H1 (cell line): ENCODE results near the gene PDE8B. TPM values are rescaled to one million over a fixed set of nuclear protein-coding genes. Genes with fewer than 3 reads are reported as not detected.

Source experiments
- CTCF ChIA-PET: fragments of 300-600 bp; sonication (Branson Sonifier 250); formaldehyde crosslinking; loops from one replicate; lab custom pipeline; 2021; ENCODE audit not compliant: partially characterized antibody; lab: Charles Lee
- POLR2A ChIA-PET: fragments of 300-600 bp; sonication (Branson Sonifier 250); formaldehyde crosslinking; loops from one replicate; lab custom pipeline; 2021; ENCODE audit warnings: inconsistent platforms; ENCODE audit not compliant: partially characterized antibody; lab: Charles Lee
- DNase-seq, 2 experiments: peaks; one replicate each; pipeline versions ENCODE4 v3.0.0 to v3.0.0-alpha.2; 2010 to 2022; ENCODE audit warnings: low spot score in 2 of 2, low read depth in 1 of 2, mixed read lengths in 1 of 2
- FAIRE-seq: peaks from 2 replicates; lab custom pipeline; 2011; peaks lifted over from hg19 to GRCh38; lab: Jason Lieb, UNC
- H2AFZ ChIP-seq: 2 replicates; pipeline ENCODE4 v1.8.1; 2012; ENCODE audit warnings: low read length, inconsistent platforms
- H2AK5ac ChIP-seq: 2 replicates; pipeline ENCODE4 v1.6.1; 2013; ENCODE audit warnings: low read depth, low read length
- H2BK120ac ChIP-seq: replicated peaks from 2 replicates; pipeline ENCODE3; 2013; ENCODE audit warnings: low read depth, low read length, inconsistent platforms
- H2BK12ac ChIP-seq: 2 replicates; pipeline ENCODE4 v1.6.1; 2013; ENCODE audit warnings: low read depth, low read length
- H2BK15ac ChIP-seq: 2 replicates; pipeline ENCODE4 v1.6.1; 2013; ENCODE audit warnings: low read length
- H2BK20ac ChIP-seq: 2 replicates; pipeline ENCODE4 v1.6.1; 2013; ENCODE audit warnings: low read length
- H2BK5ac ChIP-seq: 2 replicates; pipeline ENCODE4 v1.6.1; 2013; ENCODE audit warnings: low read depth, low read length
- H3K14ac ChIP-seq: 2 replicates; pipeline ENCODE4 v1.6.1; 2013; ENCODE audit warnings: inconsistent platforms; ENCODE audit not compliant: insufficient read length
- H3K18ac ChIP-seq: 2 replicates; pipeline ENCODE4 v1.6.1; 2013; ENCODE audit warnings: low read length; ENCODE audit errors: extremely low read depth
- H3K23ac ChIP-seq: 2 replicates; pipeline ENCODE4 v1.6.1; 2013; ENCODE audit warnings: inconsistent platforms; ENCODE audit not compliant: insufficient read length
- H3K23me2 ChIP-seq: 2 replicates; pipeline ENCODE4 v1.6.1; 2013; ENCODE audit warnings: low read depth, low read length
- H3K27ac ChIP-seq: 2 replicates; pipeline ENCODE4 v1.6.1; 2011; ENCODE audit warnings: low read depth, low read length, inconsistent platforms
- H3K27me3 ChIP-seq, 4 experiments: replicated peaks in 1 of 4; 1 replicate in 1 of 4; 2 replicates in 3 of 4; pipeline versions ENCODE4 v1.6.1 to v1.8.1; 2011 to 2013; ENCODE audit warnings: low read length in 3 of 4, mild to moderate bottlenecking in 3 of 4, inconsistent platforms in 2 of 4, mixed read lengths in 2 of 4, moderate library complexity in 1 of 4; ENCODE audit not compliant: control insufficient read depth in 3 of 4, insufficient read depth in 3 of 4; ENCODE audit errors: extremely low read depth in 1 of 4
- H3K36me3 ChIP-seq, 4 experiments: 2 replicates each; pipeline versions ENCODE4 v1.6.1 to v1.8.1; 2011 to 2013; ENCODE audit warnings: mild to moderate bottlenecking in 4 of 4, low read length in 3 of 4, moderate library complexity in 2 of 4, control low read depth in 1 of 4, inconsistent platforms in 1 of 4; ENCODE audit not compliant: insufficient read depth in 4 of 4, control insufficient read depth in 2 of 4
- H3K4ac ChIP-seq: replicated peaks from 2 replicates; pipeline ENCODE3; 2013; ENCODE audit warnings: low read length, low read depth, mixed read lengths, inconsistent platforms; ENCODE audit not compliant: insufficient read length
- H3K4me1 ChIP-seq, 4 experiments: replicated peaks in 1 of 4; 1 replicate in 1 of 4; 2 replicates in 3 of 4; pipeline versions ENCODE4 v1.6.1 to v1.8.1; 2011 to 2013; ENCODE audit warnings: low read length in 3 of 4, inconsistent platforms in 2 of 4, mixed read lengths in 1 of 4; ENCODE audit not compliant: insufficient read depth in 4 of 4, control insufficient read depth in 3 of 4
- H3K4me2 ChIP-seq, 2 experiments: 2 replicates each; pipeline versions ENCODE4 v1.6.1 to v1.8.1; 2011 to 2013; ENCODE audit warnings: low read depth in 2 of 2, low read length in 2 of 2, control low read depth in 1 of 2, inconsistent platforms in 1 of 2, mild to moderate bottlenecking in 1 of 2; ENCODE audit not compliant: insufficient read depth in 1 of 2
- H3K4me3 ChIP-seq, 4 experiments: fragments of 200-600, 300-600 bp in 1 of 4; sonication (generic), shearing (Covaris generic), sonication (Bioruptor Twin) in 1 of 4; 2 replicates each; pipeline versions ENCODE4 v1.5.1 to v1.8.1; 2011 to 2016; ENCODE audit warnings: low read length in 4 of 4, low read depth in 3 of 4, control low read depth in 2 of 4, inconsistent platforms in 2 of 4, mild to moderate bottlenecking in 2 of 4, mixed read lengths in 1 of 4, moderate library complexity in 1 of 4; ENCODE audit not compliant: insufficient read depth in 2 of 4; ENCODE audit errors: extremely low read depth in 1 of 4
- H3K56ac ChIP-seq: replicated peaks from 2 replicates; pipeline ENCODE3; 2013; ENCODE audit warnings: low read depth, mild to moderate bottlenecking, mixed read lengths, low read length, inconsistent platforms; ENCODE audit not compliant: insufficient read length
- H3K79me1 ChIP-seq: 2 replicates; pipeline ENCODE4 v1.6.1; 2013; ENCODE audit warnings: low read depth, low read length, control low read depth
- H3K79me2 ChIP-seq, 2 experiments: 2 replicates each; pipeline versions ENCODE4 v1.6.1 to v1.8.1; 2012 to 2013; ENCODE audit warnings: low read length in 2 of 2, mild to moderate bottlenecking in 2 of 2, inconsistent platforms in 1 of 2; ENCODE audit not compliant: insufficient read depth in 2 of 2, control insufficient read depth in 1 of 2
- H3K9ac ChIP-seq, 4 experiments: replicated peaks in 1 of 4; 1 replicate in 1 of 4; 2 replicates in 3 of 4; pipeline versions ENCODE4 v1.6.1 to v1.8.1; 2011 to 2013; ENCODE audit warnings: low read depth in 3 of 4, low read length in 3 of 4, control low read depth in 2 of 4, mild to moderate bottlenecking in 2 of 4, moderate library complexity in 2 of 4, inconsistent platforms in 1 of 4; ENCODE audit errors: extremely low read depth in 1 of 4
- H3K9me3 ChIP-seq, 2 experiments: 2 replicates each; pipeline versions ENCODE4 v1.6.1 to v1.8.1; 2012 to 2013; ENCODE audit warnings: mild to moderate bottlenecking in 2 of 2, moderate library complexity in 2 of 2, control low read depth in 1 of 2, inconsistent platforms in 1 of 2, low read depth in 1 of 2, low read length in 1 of 2, mixed read lengths in 1 of 2; ENCODE audit not compliant: insufficient read depth in 2 of 2
- H4K20me1 ChIP-seq, 2 experiments: replicated peaks in 1 of 2; 2 replicates each; pipeline versions ENCODE3 to v1.8.1; 2011 to 2013; ENCODE audit warnings: inconsistent platforms in 2 of 2, low read length in 2 of 2, mild to moderate bottlenecking in 1 of 2; ENCODE audit not compliant: insufficient read depth in 2 of 2, control insufficient read depth in 1 of 2
- H4K5ac ChIP-seq: 2 replicates; pipeline ENCODE4 v1.6.1; 2013; ENCODE audit warnings: low read length, low read depth, mixed read lengths, inconsistent platforms; ENCODE audit not compliant: insufficient read length
- H4K8ac ChIP-seq: 2 replicates; pipeline ENCODE4 v1.8.0; 2013; ENCODE audit warnings: mild to moderate bottlenecking, moderate library complexity, low read length, inconsistent platforms; ENCODE audit not compliant: insufficient read depth; ENCODE audit errors: extremely low read depth
- H4K91ac ChIP-seq: replicated peaks from 2 replicates; pipeline ENCODE3; 2013; ENCODE audit warnings: low read length, mixed read lengths, inconsistent platforms; ENCODE audit not compliant: insufficient read length
- EZH2 ChIP-seq: fragments of 200-600 bp; sonication (generic); IDR thresholded peaks from 2 replicates; pipeline ENCODE4 v1.7.1; 2012; ENCODE audit warnings: low read depth, mild to moderate bottlenecking, moderate library complexity, low read length, inconsistent platforms; ENCODE audit not compliant: severe bottlenecking
- WGBS, 2 experiments: shearing (Covaris generic) in 1 of 2; methylation state at CpG; one replicate each; pipeline versions ENCODE4 v1.1.6 to v1.1.7; 2013 to 2015; ENCODE audit warnings: low lambda C conversion rate in 2 of 2, mixed read lengths in 2 of 2, inconsistent platforms in 1 of 2, low coverage in 1 of 2, missing lambda C conversion rate in 1 of 2; ENCODE audit not compliant: insufficient replicate concordance in 2 of 2, insufficient coverage in 1 of 2, insufficient read length in 1 of 2; ENCODE audit errors: extremely low coverage in 1 of 2, missing lambda C conversion rate in 1 of 2; 5-methylcytosine and 5-hydroxymethylcytosine counted together
- polyA plus RNA-seq, 7 experiments: library from polyadenylated mRNA; depleted of rRNA in 3 of 7; stranded (reverse) in 5 of 7; unstranded in 2 of 7; fragments of >200 nt in 5 of 7; fragments of 200-250 nt in 2 of 7; gene quantifications; 1 replicate in 5 of 7; 2 replicates in 1 of 7; 4 replicates in 1 of 7; pipeline versions ENCODE4 v1.2.1 to v1.2.3, GENCODE V29; 2011 to 2013; ENCODE audit warnings: missing spikeins in 2 of 7, mixed read lengths in 2 of 7
- total RNA-seq: library from RNA; stranded (reverse); fragmentation: NEBNext Ultra II Directional; extraction: Animal tissue kit (Norgen Biotek cat#: 25700); gene quantifications from 2 replicates; pipeline ENCODE4 v1.2.1, GENCODE V29; 2021

Gene PDE8B
- total and polyA plus RNA-seq, 2 of the 8 experiments (the other 6 are each of a cell fraction or from before 2014, with no cell fraction given): 0.32 to 1.1 TPM

GRCh38 chr5:77295863-77296378, 85.4 kb downstream of the PDE8B start:
- Histone ChIP-seq H3K18ac (no peak overlapping the region), H3K9me3 (no peaks in the 10 kb centered on the region), H4K5ac (no peak overlapping the region), H2BK5ac (no peak overlapping the region), H3K4ac (no peak overlapping the region), H2BK15ac (no peak overlapping the region), H3K79me2 (no peaks in the 10 kb centered on the region), H2AFZ (no peak overlapping the region), H4K91ac (no peak overlapping the region), H3K23me2 (no peaks in the 10 kb centered on the region), H3K23ac (no peak overlapping the region), H3K27ac (no peak overlapping the region), H2BK20ac (no peak overlapping the region), H3K4me3 (no peak overlapping the region), H2AK5ac (no peak overlapping the region), H4K20me1 (no peaks in the 10 kb centered on the region), H3K79me1 (no peaks in the 10 kb centered on the region), H3K36me3 (no peaks in the 10 kb centered on the region), H3K14ac (no peak overlapping the region), H2BK120ac (no peak overlapping the region), H3K4me1 (no peaks in the 10 kb centered on the region), H3K9ac (no peak overlapping the region), H3K27me3 (no peaks in the 10 kb centered on the region), H4K8ac (no peak overlapping the region), H3K56ac (no peak overlapping the region), H3K4me2 (no peak overlapping the region), H2BK12ac (no peak overlapping the region)
- ChIA-PET CTCF (interaction anchor here (1.3 to 1.6 kb wide), 2 partner anchors 13 to 24 kb away, joined by 3 to 4 read pairs; no protein-coding TSS in a partner anchor), POLR2A (no interaction called here)
- 86% methylated on average over 1 to 4 of the region's 4 CpGs for WGBS, 2 experiments
- no peak for DNase-seq
- FAIRE-seq: no peak
- no peak for TF ChIP-seq EZH2
